Smooth muscle cell (in vitro differentiated cells): Measurements from ENCODE around the gene SOCS4. TPM values are rescaled to one million over a fixed set of nuclear protein-coding genes. Genes with fewer than 3 reads are reported as not detected.

Experiments used
- DNase-seq: peaks from one replicate; lab custom pipeline; 2025; ENCODE audit not compliant: unreplicated experiment; lab: John Stamatoyannopoulos, UW
- H2AFZ ChIP-seq: fragments of 200-600 bp; sonication (generic); 2 replicates; pipeline ENCODE4 v1.6.0; 2016; ENCODE audit warnings: antibody characterized with exemption, low read depth, mild to moderate bottlenecking
- H3F3A ChIP-seq: fragments of 200-600 bp; sonication (generic); 2 replicates; pipeline ENCODE4 v1.6.0; 2017; ENCODE audit warnings: antibody characterized with exemption, low read depth
- H3K27ac ChIP-seq: fragments of 200-600 bp; sonication (generic); 2 replicates; pipeline ENCODE4 v1.5.1; 2016; ENCODE audit warnings: low read depth, mild to moderate bottlenecking
- H3K27me3 ChIP-seq: fragments of 200-600 bp; sonication (generic); 2 replicates; pipeline ENCODE4 v1.6.1; 2016; ENCODE audit warnings: low read depth, mild to moderate bottlenecking
- H3K36me3 ChIP-seq: fragments of 200-600 bp; sonication (generic); 2 replicates; pipeline ENCODE4 v1.5.1; 2016; ENCODE audit warnings: low read depth
- H3K4me1 ChIP-seq: fragments of 200-600 bp; sonication (generic); 2 replicates; pipeline ENCODE4 v1.5.1; 2016; ENCODE audit warnings: low read depth
- H3K4me2 ChIP-seq: fragments of 200-600 bp; sonication (generic); 2 replicates; pipeline ENCODE4 v1.6.0; 2016; ENCODE audit warnings: mild to moderate bottlenecking
- H3K4me3 ChIP-seq: fragments of 200-600 bp; sonication (generic); 2 replicates; pipeline ENCODE4 v1.5.1; 2016; ENCODE audit warnings: mild to moderate bottlenecking
- H3K79me2 ChIP-seq: fragments of 200-600 bp; sonication (generic); 2 replicates; pipeline ENCODE4 v1.6.0; 2016; ENCODE audit warnings: low read depth, mild to moderate bottlenecking
- H3K9ac ChIP-seq: fragments of 200-600 bp; sonication (generic); 2 replicates; pipeline ENCODE4 v1.6.0; 2016; ENCODE audit warnings: low read depth
- H3K9me3 ChIP-seq: fragments of 200-600 bp; sonication (generic); replicated peaks from 2 replicates; pipeline ENCODE4 v1.5.1; 2016; ENCODE audit warnings: low read depth
- H4K20me1 ChIP-seq: fragments of 200-600 bp; sonication (generic); 2 replicates; pipeline ENCODE4 v1.6.0; 2016; ENCODE audit warnings: low read depth
- CTCF ChIP-seq: fragments of 200-600 bp; sonication (generic); IDR thresholded peaks from 2 replicates; pipeline ENCODE4 v1.5.1; 2017; ENCODE audit warnings: borderline replicate concordance, mild to moderate bottlenecking, antibody characterized with exemption; ENCODE audit not compliant: insufficient read depth, poor library complexity, severe bottlenecking
- WGBS: methylation state at CpG from one replicate; pipeline ENCODE4 v1.1.7; 2016; ENCODE audit warnings: low lambda C conversion rate; 5-methylcytosine and 5-hydroxymethylcytosine counted together
- polyA plus RNA-seq: library from polyadenylated mRNA; unstranded; fragments of >200 nt; fragmentation: Nextera tagmentation; extraction: Ambion mirVana; gene quantifications from 2 replicates; pipeline ENCODE4 v1.2.1, GENCODE V29; 2016
- total RNA-seq: library from RNA; depleted of rRNA; stranded (reverse); fragments of >200 nt; gene quantifications from 2 replicates; pipeline ENCODE4 v1.2.3, GENCODE V29; 2014

SOCS4 gene
- total and polyA plus RNA-seq, 2 experiments from 2014 or later, result 3.8 to 19.6 TPM

- Histone ChIP-seq H2AFZ (no peak overlapping the region), H3K36me3 (peaks cover 6% of the 10 kb centered on the region), H3K4me3 (no peak overlapping the region), H3K27me3 (no peaks in the 10 kb centered on the region), H3F3A (peaks cover 16% of the 10 kb centered on the region), H3K27ac (no peak overlapping the region), H3K9ac (no peak overlapping the region), H4K20me1 (peaks cover 21% of the 10 kb centered on the region), H3K79me2 (peaks cover 20% of the 10 kb centered on the region), H3K4me2 (no peak overlapping the region), H3K9me3 (no peaks in the 10 kb centered on the region), H3K4me1 (peaks cover 18% of the 10 kb centered on the region)
- TF ChIP-seq CTCF, result no peak
- 85% methylated on average over 2 of the region's 2 CpGs for WGBS
- no peak for DNase-seq
Observed at GRCh38 chr14:55048900-55049436, 21.9 kb downstream of the SOCS4 start.

GRCh38 chr14:55051165-55051422 is 24.1 kb downstream of the SOCS4 start:
- 4% methylated on average over 10 of the region's 10 CpGs for WGBS
- Histone ChIP-seq H3K4me2 (peak overlapping the region; percentile 81), H3K36me3 (no peaks in the 10 kb centered on the region), H3K4me3 (peak overlapping the region; percentile 91), H4K20me1 (peaks cover 39% of the 10 kb centered on the region), H3K9me3 (no peaks in the 10 kb centered on the region), H3K27ac (peak overlapping the region; percentile 100), H3F3A (peaks cover 16% of the 10 kb centered on the region), H3K4me1 (peaks cover 25% of the 10 kb centered on the region), H3K79me2 (peaks cover 41% of the 10 kb centered on the region), H3K27me3 (no peaks in the 10 kb centered on the region), H2AFZ (peak overlapping the region; percentile 53), H3K9ac (peak overlapping the region; percentile 100)
- no peak for DNase-seq
- no peak for TF ChIP-seq CTCF

GRCh38 chr14:55051423-55052268 is 24.6 kb downstream of the SOCS4 start, which contains the start of gene MAPK1IP1L:
TSS of gene MAPK1IP1L (plus strand) at chr14:55051647. CDS start at chr14:55061684, 10,037 bp downstream.
- peaks cover 16% of the 10 kb centered on the region for H3F3A ChIP-seq
- peak; percentile 99 for TF ChIP-seq CTCF
- H3K4me2 ChIP-seq, result peak within 1 kb of the TSS; percentile 90
- H3K9me3 ChIP-seq, result no peaks in the 10 kb centered on the region
- H3K4me3 ChIP-seq, result peak within 1 kb of the TSS; percentile 91
- H3K79me2 ChIP-seq, result peaks cover 47% of the 10 kb centered on the region
- H3K4me1 ChIP-seq, result peaks cover 25% of the 10 kb centered on the region
- peak within 1 kb of the TSS; percentile 100 for H3K9ac ChIP-seq
- peaks cover 45% of the 10 kb centered on the region for H4K20me1 ChIP-seq
- peak; percentile 92 for DNase-seq
- H3K36me3 ChIP-seq, result no peaks in the 10 kb centered on the region
- H3K27ac ChIP-seq, result peak within 1 kb of the TSS; percentile 100
- peak within 1 kb of the TSS; percentile 53 for H2AFZ ChIP-seq
- WGBS, result 2% methylated on average over 64 of the region's 98 CpGs
- H3K27me3 ChIP-seq, result no peaks in the 10 kb centered on the region
